ENCODE data around the gene PLEKHA6.

The PLEKHA6 gene

DNA sequence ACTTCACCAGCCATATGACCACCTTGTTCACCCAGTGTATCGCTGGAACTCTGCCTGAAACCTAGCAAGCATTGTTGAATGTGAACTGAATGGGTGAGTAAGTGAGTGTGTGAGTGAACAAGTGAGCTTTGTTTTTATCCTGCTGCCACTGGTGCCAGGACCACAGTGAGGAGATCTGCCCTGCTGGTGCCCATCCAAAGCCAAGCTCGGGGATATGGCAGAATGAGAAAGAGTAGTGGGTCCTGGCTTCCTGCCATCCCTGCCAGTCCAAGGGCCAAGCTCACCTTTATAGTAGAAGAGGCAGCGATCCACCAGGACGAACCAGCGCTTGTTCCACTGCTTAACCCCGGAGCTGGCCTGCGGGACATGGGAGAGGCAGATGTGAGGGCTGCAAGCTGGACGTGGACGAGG lies 92.5 kb downstream of the PLEKHA6 start:
- TF ChIP-seq, protein P1, sequence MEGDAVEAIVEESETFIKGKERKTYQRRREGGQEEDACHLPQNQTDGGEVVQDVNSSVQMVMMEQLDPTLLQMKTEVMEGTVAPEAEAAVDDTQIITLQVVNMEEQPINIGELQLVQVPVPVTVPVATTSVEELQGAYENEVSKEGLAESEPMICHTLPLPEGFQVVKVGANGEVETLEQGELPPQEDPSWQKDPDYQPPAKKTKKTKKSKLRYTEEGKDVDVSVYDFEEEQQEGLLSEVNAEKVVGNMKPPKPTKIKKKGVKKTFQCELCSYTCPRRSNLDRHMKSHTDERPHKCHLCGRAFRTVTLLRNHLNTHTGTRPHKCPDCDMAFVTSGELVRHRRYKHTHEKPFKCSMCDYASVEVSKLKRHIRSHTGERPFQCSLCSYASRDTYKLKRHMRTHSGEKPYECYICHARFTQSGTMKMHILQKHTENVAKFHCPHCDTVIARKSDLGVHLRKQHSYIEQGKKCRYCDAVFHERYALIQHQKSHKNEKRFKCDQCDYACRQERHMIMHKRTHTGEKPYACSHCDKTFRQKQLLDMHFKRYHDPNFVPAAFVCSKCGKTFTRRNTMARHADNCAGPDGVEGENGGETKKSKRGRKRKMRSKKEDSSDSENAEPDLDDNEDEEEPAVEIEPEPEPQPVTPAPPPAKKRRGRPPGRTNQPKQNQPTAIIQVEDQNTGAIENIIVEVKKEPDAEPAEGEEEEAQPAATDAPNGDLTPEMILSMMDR (IDR thresholded peaks at IDR 0.05; ENCODE audit: control insufficient read depth, extremely low read depth, insufficient read depth): no peak
- no peak for DNase-seq (ENCODE audit: low read depth)

DNA sequence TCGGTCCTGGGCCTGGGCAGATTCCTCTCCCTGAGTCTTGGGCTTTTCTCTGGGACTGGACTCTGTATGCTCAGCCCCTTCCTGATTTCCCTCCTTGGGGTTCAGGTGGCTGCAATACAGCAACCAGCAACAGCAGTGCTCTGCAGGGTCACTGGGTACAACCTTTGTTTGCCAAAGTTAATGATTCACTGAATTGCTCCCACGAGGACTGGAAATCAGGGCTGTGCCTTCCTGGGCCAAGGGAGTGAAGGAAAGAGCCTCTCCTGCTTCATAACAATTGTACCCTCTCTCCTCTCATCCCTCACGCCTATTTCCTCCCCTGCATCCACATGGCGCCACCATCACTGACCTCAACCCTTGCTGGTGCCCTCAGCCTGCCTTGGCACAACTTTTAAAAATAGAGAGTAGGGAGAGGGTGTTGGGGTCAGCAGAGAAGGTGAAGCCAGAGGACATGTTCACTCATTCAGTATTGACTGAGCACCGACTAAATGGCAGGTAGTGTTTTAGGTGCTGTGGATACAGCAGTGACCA lies 93.2 kb downstream of the PLEKHA6 start:
- TF ChIP-seq, protein P1 (IDR thresholded peaks at IDR 0.05; ENCODE audit: control insufficient read depth, extremely low read depth, insufficient read depth): no peak
- no peak overlapping the region for H3K4me3 ChIP-seq (ENCODE audit: low read depth, low read length)
- DNase-seq (ENCODE audit: low read depth): no peak

More for the DNA sequence above, 92.5 kb downstream of the PLEKHA6 start:
- H3K4me3 ChIP-seq (ENCODE audit: low read depth, low read length): no peak overlapping the region

DNA sequence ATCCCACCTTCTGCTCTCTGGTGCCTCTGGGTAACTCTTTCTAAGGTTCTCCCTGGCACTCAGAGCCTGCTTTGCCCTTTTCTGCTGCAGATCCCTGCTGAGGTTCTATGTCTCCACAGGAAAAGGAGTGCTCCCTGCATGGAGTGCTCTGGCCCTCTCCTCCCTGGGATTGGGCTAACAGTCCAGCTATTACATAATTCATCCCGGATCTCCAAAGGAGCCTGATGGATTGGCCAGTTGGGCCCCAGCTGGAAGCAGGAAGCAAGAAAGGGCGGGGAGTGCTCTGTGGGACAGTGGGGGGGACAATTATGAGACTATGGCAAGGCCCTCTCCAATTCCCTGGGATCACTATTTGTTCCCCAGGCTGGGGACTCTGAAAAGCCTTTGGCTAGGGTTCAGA lies 94.1 kb downstream of the PLEKHA6 start:
- H3K4me3 ChIP-seq (ENCODE audit: low read depth, low read length): no peak overlapping the region
- TF ChIP-seq, protein P1 (IDR thresholded peaks at IDR 0.05; ENCODE audit: control insufficient read depth, extremely low read depth, insufficient read depth): no peak
- no peak for DNase-seq (ENCODE audit: low read depth)

DNA sequence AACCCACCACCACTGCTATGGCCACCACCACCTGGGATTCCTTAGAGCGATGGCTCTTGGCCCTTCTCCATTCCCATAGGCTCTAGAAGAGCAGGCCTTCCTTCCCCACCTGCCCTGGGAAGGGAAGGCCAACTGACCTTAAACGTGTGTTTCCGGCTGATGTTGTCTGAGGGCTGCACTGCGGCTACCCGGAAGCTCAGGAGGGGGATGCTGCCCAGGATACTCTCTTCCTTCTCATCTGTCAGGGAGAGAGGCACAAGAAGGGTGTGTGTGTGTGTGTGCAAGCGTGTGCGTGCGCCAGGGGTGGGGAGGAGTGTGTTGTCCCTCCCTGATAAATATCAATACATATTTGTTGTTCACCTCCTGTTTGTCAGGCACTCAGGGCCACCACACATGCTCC lies 94.9 kb downstream of the PLEKHA6 start:
- TF ChIP-seq, protein P1 (IDR thresholded peaks at IDR 0.05; ENCODE audit: control insufficient read depth, extremely low read depth, insufficient read depth): no peak
- DNase-seq (ENCODE audit: low read depth): no peak
- no peak overlapping the region for H3K4me3 ChIP-seq (ENCODE audit: low read depth, low read length)

DNA sequence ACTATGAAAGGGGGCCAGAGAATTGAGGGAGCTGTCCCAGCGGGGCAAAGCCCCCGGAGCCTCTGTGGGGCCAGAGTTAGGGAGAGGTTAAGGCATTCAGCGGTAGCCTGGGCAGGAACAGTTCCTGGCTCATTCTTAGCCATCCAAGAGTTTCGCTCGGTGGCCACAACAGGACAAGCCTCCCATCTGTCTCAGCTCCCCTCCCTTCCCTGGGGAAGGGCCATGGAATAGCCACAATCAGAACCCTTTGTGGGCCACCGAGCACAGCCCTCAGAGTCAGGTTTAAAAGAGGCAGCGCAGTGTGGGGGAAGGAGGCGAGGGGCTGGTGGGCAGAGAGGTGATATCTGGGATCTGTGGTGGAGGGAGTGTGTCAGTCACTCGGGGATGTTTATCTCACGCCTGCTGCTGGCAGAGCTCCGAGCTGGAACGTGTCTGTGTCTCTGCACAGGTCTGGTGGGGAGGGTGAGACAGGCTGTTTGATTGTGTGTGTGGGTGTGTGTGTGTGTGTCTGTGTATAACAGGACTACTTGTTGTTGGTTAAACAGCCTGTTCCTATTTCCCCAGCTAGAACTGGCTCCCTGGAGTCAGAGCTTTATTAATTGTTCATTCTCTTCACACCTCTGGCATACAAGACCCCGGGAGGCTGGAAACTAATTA lies 96.3 kb downstream of the PLEKHA6 start:
- H3K4me3 ChIP-seq (ENCODE audit: low read depth, low read length): no peak overlapping the region
- DNase-seq (ENCODE audit: low read depth): no peak
- TF ChIP-seq, protein P1 (IDR thresholded peaks at IDR 0.05; ENCODE audit: control insufficient read depth, extremely low read depth, insufficient read depth): no peak

DNA sequence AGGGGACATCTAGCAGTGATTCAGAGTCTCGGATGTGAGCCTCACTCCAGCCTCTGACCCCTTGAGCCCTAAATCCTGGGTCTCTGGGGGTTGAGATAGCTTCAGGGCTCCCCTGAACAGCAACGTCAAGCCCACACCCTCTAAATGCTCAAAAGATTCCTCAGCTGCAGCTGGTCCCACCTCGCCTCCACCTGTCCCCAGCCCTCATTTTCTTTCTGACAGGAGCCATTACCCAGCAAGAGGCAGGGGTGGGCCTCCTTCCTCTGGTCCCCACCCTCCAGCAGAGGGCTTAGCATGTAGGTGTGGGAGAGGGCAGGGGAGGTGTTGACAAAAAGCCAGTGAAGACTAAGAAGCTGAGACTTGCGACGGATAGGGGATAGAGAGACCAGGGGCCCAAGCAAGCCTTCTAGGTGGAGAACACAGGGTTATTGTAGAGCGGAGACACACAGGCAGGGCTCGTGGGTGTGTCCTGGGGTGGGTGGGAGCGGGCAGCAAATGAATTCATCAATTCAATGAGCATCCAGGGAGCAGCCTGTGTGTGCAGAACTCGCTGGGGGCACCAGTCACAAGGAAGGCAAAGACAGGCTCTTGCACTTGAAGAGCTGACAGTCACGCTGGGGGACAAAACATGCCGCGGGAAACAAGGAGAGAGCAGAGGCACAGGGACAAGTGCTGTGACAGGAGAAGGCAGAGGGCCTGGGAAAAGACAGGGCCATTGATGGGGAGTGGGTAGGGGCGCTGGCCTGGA lies 97.0 kb downstream of the PLEKHA6 start:
- no peak for DNase-seq (ENCODE audit: low read depth)
- TF ChIP-seq, protein P1 (IDR thresholded peaks at IDR 0.05; ENCODE audit: control insufficient read depth, extremely low read depth, insufficient read depth): no peak
- H3K4me3 ChIP-seq (ENCODE audit: low read depth, low read length): no peak overlapping the region

Measured in LNCaP clone FGC (cell line).